ENCODE measurements around the gene AP2A2.

The AP2A2 gene

GRCh38 chr11:926341-926916 is 759 bp downstream of the AP2A2 start:
- DNase-seq, result no peak

- DNase-seq, result no peak
Measured at GRCh38 chr11:927871-928270, 2.2 kb downstream of the AP2A2 start.

- DNase-seq, result no peak
Measured at GRCh38 chr11:928786-929185, 3.1 kb downstream of the AP2A2 start.

GRCh38 chr11:929405-929804 is 3.7 kb downstream of the AP2A2 start:
- no peak for DNase-seq

GRCh38 chr11:931385-931784 is 5.7 kb downstream of the AP2A2 start:
- no peak for DNase-seq

- DNase-seq, result no peak
Measured at GRCh38 chr11:932435-932834, 6.8 kb downstream of the AP2A2 start.

GRCh38 chr11:933142-933851 is 7.6 kb downstream of the AP2A2 start:
- DNase-seq, result no peak

GRCh38 chr11:933936-934335 is 8.3 kb downstream of the AP2A2 start:
- no peak for DNase-seq

GRCh38 chr11:934527-934926 is 8.9 kb downstream of the AP2A2 start:
- DNase-seq, result no peak

- no peak for DNase-seq
Measured at GRCh38 chr11:936199-936598, 10.5 kb downstream of the AP2A2 start.

- no peak for DNase-seq
Measured at GRCh38 chr11:937841-938261, 12.2 kb downstream of the AP2A2 start.

GRCh38 chr11:940496-941135 is 14.9 kb downstream of the AP2A2 start:
- no peak for DNase-seq

GRCh38 chr11:942823-943222 is 17.2 kb downstream of the AP2A2 start:
- DNase-seq, result no peak

- DNase-seq, result no peak
Measured at GRCh38 chr11:944711-945470, 19.2 kb downstream of the AP2A2 start.

- no peak for DNase-seq
Measured at GRCh38 chr11:945986-946385, 20.3 kb downstream of the AP2A2 start.

GRCh38 chr11:947744-948143 is 22.1 kb downstream of the AP2A2 start:
- no peak for DNase-seq

- DNase-seq, result no peak
Measured at GRCh38 chr11:951507-951906, 25.8 kb downstream of the AP2A2 start.

- DNase-seq, result no peak
Measured at GRCh38 chr11:952406-953385, 27.0 kb downstream of the AP2A2 start.

- no peak for DNase-seq
Measured at GRCh38 chr11:953512-953911, 27.8 kb downstream of the AP2A2 start.

- DNase-seq, result no peak
Measured at GRCh38 chr11:954392-955153, 28.9 kb downstream of the AP2A2 start.
